Esophagus muscularis mucosa (tissue), 4 donors: Measurements from ENCODE around the gene SHH. TPM values are rescaled to one million over a fixed set of nuclear protein-coding genes. Genes with fewer than 3 reads are reported as not detected.

Experiments used
- DNase-seq: peaks from one replicate; pipeline ENCODE4 v3.0.0-alpha.2; 2017; ENCODE audit errors: extremely low spot score
- H3K27ac ChIP-seq, 4 donors: fragments of 200-600 bp; sonication (generic); replicated peaks in 1 of 4; 1 replicate in 3 of 4; 2 replicates in 1 of 4; pipeline ENCODE4 v1.5.1; 2016 to 2019; ENCODE audit warnings: mild to moderate bottlenecking in 1 of 4
- H3K27me3 ChIP-seq, 4 donors: fragments of 200-600 bp; sonication (generic); one replicate each; pipeline versions ENCODE4 v1.5.1 to v1.6.0; 2016 to 2019
- H3K36me3 ChIP-seq, 4 donors: fragments of 200-600 bp; sonication (generic); one replicate each; pipeline ENCODE4 v1.5.1; 2016 to 2019
- H3K4me1 ChIP-seq, 4 donors: fragments of 200-600 bp; sonication (generic); one replicate each; pipeline ENCODE4 v1.5.1; 2016 to 2019
- H3K4me3 ChIP-seq, 4 donors: fragments of 200-600 bp; sonication (generic); 1 replicate in 2 of 4; 2 replicates in 2 of 4; pipeline ENCODE4 v1.5.1; 2016 to 2019; ENCODE audit warnings: mild to moderate bottlenecking in 4 of 4, moderate library complexity in 1 of 4
- H3K9me3 ChIP-seq, 4 donors: fragments of 200-600 bp; sonication (generic); 1 replicate in 3 of 4; 2 replicates in 1 of 4; pipeline ENCODE4 v1.5.1; 2016 to 2019
- EP300 ChIP-seq: sonication (generic); formaldehyde crosslinking; IDR thresholded peaks from one replicate; pipeline ENCODE4 v1.6.1; 2017; ENCODE audit warnings: antibody characterized with exemption
- POLR2A ChIP-seq: fragments of 450-650 bp; IDR thresholded peaks from one replicate; pipeline ENCODE4 v1.6.1; 2017; ENCODE audit warnings: antibody characterized with exemption, moderate library complexity, mild to moderate bottlenecking, low read depth
- POLR2AphosphoS5 ChIP-seq, 2 donors: sonication (generic); formaldehyde crosslinking; IDR thresholded peaks; one replicate each; pipeline ENCODE4 v1.6.1; 2017; ENCODE audit warnings: antibody characterized with exemption in 2 of 2
- WGBS: methylation state at CpG from one replicate; pipeline ENCODE4 v1.1.5; 2018; 5-methylcytosine and 5-hydroxymethylcytosine counted together
- intact Hi-C: fragments of 100-400 bp; cut with DNase I; formaldehyde crosslinking; loops from one replicate; pipeline ENCODE4 v1.15.1; 2023
- total RNA-seq, 4 donors: library from RNA; depleted of rRNA; stranded (reverse); fragments of >200 nt; gene quantifications; one replicate each; pipeline versions ENCODE4 v1.1.0 to v1.2.1, GENCODE V29; 2016
- TF ChIP-seq, protein P1 (sequence below), 3 experiments: fragments of 200-600 bp in 2 of 3; fragments of 450-650 bp in 1 of 3; sonication (generic) in 2 of 3; IDR thresholded peaks; one replicate each; pipeline ENCODE4 v1.5.1; 2017 to 2019; ENCODE audit warnings: antibody characterized with exemption in 3 of 3, mild to moderate bottlenecking in 2 of 3, moderate library complexity in 1 of 3

Gene SHH
- total RNA-seq, 4 donors from 2014 or later, result not detected

DNA sequence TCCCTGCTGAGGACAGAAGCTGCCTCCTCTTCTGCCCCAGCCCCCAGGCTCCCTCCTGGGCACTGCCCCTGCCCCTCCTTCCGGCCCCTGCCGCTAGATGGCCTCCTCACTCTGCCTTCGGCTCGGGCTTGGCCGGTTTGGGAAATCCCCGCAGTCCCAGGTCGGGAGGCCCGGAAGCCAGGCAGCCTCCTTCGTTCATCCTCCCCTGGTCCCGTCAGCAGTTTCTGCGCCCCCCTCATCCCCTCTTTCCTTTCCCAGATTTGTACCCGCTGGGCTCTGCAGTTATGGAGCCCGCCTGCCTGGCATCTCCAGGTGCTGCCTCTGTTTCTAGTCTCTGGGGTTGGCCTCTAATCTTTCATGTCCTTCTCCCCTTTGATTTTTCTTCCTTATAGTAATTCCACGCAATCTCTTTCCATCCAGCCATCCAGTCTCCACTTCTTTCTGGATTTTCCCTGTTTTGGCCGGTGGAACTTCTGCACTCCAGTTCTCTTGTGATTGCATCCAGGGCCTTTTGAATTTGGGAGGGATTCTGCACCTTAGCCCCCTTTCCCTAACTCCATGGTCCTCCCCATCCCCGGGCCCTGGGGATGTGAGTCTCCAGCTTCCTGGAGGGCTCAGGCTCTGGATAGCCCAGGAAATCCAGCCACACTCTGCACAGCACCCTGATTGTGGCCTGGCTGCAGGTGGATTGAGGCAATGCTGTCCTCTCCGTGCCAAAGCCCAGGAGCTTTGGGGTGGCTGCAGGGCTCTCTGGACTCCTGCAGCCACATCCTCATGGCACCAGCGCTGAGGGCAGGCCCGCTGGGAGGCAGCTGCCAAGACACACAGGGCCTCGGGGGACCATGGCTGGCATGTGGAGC is 3.3 kb upstream of the SHH start:
- Histone ChIP-seq H3K36me3 (no peaks in the 10 kb centered on the region), H3K27ac (no peak overlapping the region), H3K4me3 (no peak overlapping the region), H3K9me3 (peaks cover 0 to 3% (median 0%) of the 10 kb centered on the region in 4 donors), H3K4me1 (peaks cover 0 to 21% (median 12%) of the 10 kb centered on the region in 4 donors), H3K27me3 (peaks cover 0 to 100% (median 23%) of the 10 kb centered on the region in 4 donors)
- TF ChIP-seq POLR2AphosphoS5 (IDR thresholded peaks at IDR 0.05), result no peak
- no peak for TF ChIP-seq POLR2A
- TF ChIP-seq, protein P1, sequence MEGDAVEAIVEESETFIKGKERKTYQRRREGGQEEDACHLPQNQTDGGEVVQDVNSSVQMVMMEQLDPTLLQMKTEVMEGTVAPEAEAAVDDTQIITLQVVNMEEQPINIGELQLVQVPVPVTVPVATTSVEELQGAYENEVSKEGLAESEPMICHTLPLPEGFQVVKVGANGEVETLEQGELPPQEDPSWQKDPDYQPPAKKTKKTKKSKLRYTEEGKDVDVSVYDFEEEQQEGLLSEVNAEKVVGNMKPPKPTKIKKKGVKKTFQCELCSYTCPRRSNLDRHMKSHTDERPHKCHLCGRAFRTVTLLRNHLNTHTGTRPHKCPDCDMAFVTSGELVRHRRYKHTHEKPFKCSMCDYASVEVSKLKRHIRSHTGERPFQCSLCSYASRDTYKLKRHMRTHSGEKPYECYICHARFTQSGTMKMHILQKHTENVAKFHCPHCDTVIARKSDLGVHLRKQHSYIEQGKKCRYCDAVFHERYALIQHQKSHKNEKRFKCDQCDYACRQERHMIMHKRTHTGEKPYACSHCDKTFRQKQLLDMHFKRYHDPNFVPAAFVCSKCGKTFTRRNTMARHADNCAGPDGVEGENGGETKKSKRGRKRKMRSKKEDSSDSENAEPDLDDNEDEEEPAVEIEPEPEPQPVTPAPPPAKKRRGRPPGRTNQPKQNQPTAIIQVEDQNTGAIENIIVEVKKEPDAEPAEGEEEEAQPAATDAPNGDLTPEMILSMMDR (IDR thresholded peaks at IDR 0.05), result peak; percentile 37 to 50 (median 49)
- no peak for TF ChIP-seq EP300
- 23% methylated on average over 16 of the region's 20 CpGs for WGBS
- DNase-seq, result no peak
- intact Hi-C loops, result loop anchor here (5.0 kb wide), 1 partner anchor 657 kb away; no protein-coding TSS in a partner anchor

DNA sequence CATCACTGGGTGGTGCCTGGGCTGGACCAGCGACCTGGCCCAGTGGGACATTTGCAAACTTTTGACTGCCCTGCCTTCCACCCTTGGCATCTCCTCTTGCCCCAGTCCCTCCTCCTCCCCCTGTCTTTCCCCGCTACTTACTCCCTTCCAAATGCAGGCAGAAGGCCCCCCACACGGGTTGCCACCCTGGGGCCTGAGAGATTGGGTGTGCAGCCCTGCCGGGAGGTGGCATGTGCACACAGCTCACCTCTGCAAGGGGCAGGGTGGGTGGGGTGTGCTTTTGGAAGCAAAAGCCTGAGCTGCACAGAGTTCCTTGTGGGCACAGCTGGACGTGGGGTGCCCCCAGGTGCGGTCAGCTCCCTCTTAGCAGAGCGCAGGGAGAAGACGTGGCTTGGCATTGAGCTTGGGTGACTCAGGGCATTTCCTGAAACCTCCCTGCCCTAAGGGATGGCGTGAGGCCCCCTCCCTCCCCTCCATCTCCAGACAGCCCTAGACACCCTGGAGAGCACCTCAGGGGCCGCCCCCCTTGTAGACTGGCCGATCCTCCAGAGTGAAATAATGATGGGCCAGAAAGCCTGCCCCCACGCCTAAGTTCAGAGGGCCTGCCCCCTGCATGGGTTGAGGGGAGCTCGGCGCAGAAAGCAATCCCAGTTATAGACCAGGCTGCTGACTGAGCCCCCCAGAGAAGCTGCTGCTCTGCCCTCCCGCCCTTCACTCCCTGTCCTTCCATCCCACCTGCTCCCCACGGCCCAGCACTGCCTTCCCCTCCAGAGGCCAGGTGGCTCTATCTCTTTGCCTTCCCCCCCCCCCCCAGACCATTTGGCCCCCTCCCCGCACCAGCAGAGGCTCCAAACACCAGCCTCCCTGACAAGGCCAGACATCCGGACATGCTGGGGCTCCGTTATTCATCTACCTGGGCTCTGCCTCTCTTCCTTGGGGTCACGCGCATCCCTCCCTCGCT is 2.3 kb upstream of the SHH start:
- Histone ChIP-seq H3K36me3 (no peaks in the 10 kb centered on the region), H3K4me3 (no peak overlapping the region), H3K4me1 (peaks cover 5 to 30% (median 21%) of the 10 kb centered on the region in 4 donors), H3K9me3 (peaks cover 0 to 3% (median 0%) of the 10 kb centered on the region in 4 donors), H3K27me3 (peaks cover 0 to 100% (median 32%) of the 10 kb centered on the region in 4 donors), H3K27ac (no peak overlapping the region)
- no peak for TF ChIP-seq POLR2AphosphoS5 (IDR thresholded peaks at IDR 0.05)
- TF ChIP-seq, protein P1 (IDR thresholded peaks at IDR 0.05), result no peak
- no peak for TF ChIP-seq EP300
- no peak for TF ChIP-seq POLR2A
- DNase-seq, result no peak
- intact Hi-C loops, result loop anchor here (5.0 kb wide), 1 partner anchor 658 kb away; no protein-coding TSS in a partner anchor
- 7% methylated on average over 19 of the region's 22 CpGs for WGBS

DNA sequence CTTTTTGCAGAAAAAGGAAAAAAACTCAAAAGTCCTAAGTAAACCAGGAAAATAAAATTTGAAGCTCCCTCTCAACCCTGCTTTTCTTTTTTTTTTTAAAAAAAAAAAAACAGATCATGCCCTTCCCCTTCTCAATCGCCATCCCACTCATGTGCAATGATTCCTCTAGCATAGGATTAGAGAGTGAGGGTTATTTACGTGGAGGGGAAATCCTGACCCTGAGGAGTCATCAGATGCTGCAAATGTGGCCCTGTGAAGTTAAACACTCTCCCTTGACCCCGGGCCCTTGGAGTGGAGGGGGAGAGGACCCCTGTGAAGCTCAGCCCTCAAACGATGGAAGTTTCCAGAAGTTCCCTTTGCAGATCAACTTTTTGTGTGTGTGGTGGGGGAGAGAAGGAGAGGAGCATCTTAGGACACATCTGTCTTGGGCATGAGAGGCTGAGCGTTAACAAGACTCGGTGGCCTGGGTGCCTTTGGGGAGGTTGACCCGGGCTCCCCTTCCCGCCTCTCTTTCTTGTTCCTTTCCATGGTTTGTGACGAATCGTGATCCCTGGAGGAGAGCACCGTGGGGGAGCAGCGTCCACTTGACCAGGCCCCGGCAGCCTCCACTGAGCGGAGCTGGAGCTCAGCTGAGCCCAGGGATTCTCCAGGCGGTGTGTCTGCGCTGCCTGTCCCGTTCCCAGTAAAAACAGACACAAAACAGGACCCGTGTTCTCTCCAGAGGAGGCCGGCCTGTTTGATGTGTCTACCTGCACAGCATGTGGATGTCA is 1.5 kb upstream of the SHH start:
- peaks cover 5 to 39% (median 30%) of the 10 kb centered on the region in 4 donors for H3K4me1 ChIP-seq
- H3K9me3 ChIP-seq, result peaks cover 0 to 3% (median 0%) of the 10 kb centered on the region in 4 donors
- no peak for TF ChIP-seq POLR2AphosphoS5 (IDR thresholded peaks at IDR 0.05)
- TF ChIP-seq, protein P1 (IDR thresholded peaks at IDR 0.05), result no peak
- TF ChIP-seq EP300, result no peak
- TF ChIP-seq POLR2A, result no peak
- no peak overlapping the region for H3K27ac ChIP-seq
- no peak overlapping the region for H3K4me3 ChIP-seq
- H3K27me3 ChIP-seq, result peaks cover 0 to 100% (median 39%) of the 10 kb centered on the region in 4 donors
- intact Hi-C loops, result no loop called here
- no peak for DNase-seq
- 13% methylated on average over 12 of the region's 19 CpGs for WGBS
- H3K36me3 ChIP-seq, result no peaks in the 10 kb centered on the region

DNA sequence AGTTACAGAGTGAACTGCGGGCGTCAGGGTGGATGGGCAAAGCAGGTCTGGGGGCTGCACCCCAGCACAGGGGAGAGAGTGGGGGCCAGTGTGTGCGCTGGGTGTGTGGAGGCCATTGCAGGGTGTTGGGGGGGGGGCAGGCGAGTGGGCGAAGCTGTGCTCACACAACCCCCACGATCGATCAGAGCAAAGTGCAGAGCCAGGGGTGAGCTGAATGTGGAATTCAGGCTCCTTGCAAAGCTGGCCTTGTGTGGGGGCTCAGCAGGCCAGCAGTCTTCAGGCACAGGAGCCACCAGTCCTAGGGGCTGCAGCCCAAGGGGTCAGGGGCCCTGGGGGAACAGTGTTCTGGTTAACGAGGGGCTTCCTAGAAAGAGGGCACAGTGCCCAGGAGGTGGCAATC is 862 bp upstream of the SHH start:
- H3K27me3 ChIP-seq, result peaks cover 0 to 100% (median 45%) of the 10 kb centered on the region in 4 donors
- intact Hi-C loops, result no loop called here

More for the DNA sequence above, 862 bp upstream of the SHH start:
- DNase-seq, result no peak
- Histone ChIP-seq H3K27ac (no peak overlapping the region), H3K4me3 (no peak overlapping the region), H3K4me1 (peaks cover 10 to 45% (median 36%) of the 10 kb centered on the region in 4 donors), H3K36me3 (no peaks in the 10 kb centered on the region), H3K9me3 (peaks cover 0 to 3% (median 0%) of the 10 kb centered on the region in 4 donors)
- 20% methylated on average over 4 of the region's 8 CpGs for WGBS
- TF ChIP-seq POLR2A, result no peak
- no peak for TF ChIP-seq EP300
